Stomach (tissue), 4 donors: ENCODE measurements around the gene PALM3.

ENCODE experiments used
- CTCF ChIP-seq, 7 experiments: fragments of 450-650 bp in 4 of 7; fragments of 200-600 bp in 3 of 7; sonication (generic) in 3 of 7; IDR thresholded peaks; one replicate each; pipeline ENCODE4 v1.5.1; 2016 to 2019; ENCODE audit warnings: antibody characterized with exemption in 7 of 7, control low read depth in 2 of 7, mild to moderate bottlenecking in 1 of 7
- POLR2A ChIP-seq, 4 donors: fragments of 450-650 bp; IDR thresholded peaks; one replicate each; pipeline ENCODE4 v1.6.1; 2016; ENCODE audit warnings: antibody characterized with exemption in 4 of 4, control low read depth in 2 of 4, mild to moderate bottlenecking in 1 of 4, moderate library complexity in 1 of 4

DNA sequence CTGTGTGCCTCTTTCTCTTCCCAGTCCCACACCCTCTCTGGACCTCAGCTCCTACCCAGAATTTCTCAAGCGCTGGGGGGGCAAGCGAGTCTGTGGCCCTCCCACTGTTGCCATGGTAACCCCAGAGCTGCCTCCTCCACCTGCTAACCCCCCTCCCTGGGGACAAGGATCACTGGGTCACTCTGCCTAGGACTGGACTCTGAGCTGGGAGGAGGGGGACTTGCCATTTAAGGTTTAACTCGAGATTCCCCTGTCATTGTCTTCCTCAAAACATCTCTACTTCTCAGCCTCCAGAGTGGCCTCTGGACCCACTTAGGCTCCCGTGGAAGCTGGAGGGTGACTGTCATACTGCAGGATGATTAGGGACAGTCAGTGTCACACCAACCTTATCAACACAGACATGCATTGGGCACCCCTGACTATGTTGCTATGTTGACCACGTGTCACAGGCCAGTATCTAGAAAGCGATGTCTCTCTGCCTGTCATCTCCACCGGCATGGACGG, 2.2 kb downstream of the PALM3 start:
- TF ChIP-seq POLR2A (IDR thresholded peaks at IDR 0.05) (no peak), CTCF (IDR thresholded peaks at IDR 0.05) (no peak)
